ENCODE results near the gene COL21A1. TPM values are rescaled to one million over a fixed set of nuclear protein-coding genes. Genes with fewer than 3 reads are reported as not detected.

Gene COL21A1
- total RNA-seq, 4 donors from 2014 or later: 5.3 to 47.1 (median 15.6) TPM

DNA sequence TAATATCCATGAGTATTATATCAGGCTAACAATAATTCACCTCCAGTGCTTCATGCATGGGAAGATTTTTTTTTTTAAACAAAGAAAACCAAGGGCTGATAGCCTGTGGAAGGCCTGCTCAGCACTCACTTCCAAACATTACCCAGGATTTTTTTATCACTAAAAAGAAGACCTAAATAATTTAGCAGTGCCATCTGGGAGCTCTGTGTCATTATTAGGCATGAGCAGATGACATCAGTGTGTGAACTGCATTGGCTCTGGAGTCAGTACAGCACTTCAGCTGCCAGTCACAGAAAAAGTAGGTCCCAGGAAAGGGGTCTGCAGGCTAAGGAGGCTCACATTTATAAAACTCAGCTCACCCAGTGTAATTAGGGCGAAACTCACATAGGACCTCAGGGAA, 94.8 kb downstream of the COL21A1 start:
- H3K36me3 ChIP-seq: peaks cover 0 to 32% of the 10 kb centered on the region in 2 donors
- no peak for TF ChIP-seq EP300 (IDR thresholded peaks at IDR 0.05)
- no peak for TF ChIP-seq POLR2AphosphoS5 (IDR thresholded peaks at IDR 0.05)
- TF ChIP-seq, protein P1, sequence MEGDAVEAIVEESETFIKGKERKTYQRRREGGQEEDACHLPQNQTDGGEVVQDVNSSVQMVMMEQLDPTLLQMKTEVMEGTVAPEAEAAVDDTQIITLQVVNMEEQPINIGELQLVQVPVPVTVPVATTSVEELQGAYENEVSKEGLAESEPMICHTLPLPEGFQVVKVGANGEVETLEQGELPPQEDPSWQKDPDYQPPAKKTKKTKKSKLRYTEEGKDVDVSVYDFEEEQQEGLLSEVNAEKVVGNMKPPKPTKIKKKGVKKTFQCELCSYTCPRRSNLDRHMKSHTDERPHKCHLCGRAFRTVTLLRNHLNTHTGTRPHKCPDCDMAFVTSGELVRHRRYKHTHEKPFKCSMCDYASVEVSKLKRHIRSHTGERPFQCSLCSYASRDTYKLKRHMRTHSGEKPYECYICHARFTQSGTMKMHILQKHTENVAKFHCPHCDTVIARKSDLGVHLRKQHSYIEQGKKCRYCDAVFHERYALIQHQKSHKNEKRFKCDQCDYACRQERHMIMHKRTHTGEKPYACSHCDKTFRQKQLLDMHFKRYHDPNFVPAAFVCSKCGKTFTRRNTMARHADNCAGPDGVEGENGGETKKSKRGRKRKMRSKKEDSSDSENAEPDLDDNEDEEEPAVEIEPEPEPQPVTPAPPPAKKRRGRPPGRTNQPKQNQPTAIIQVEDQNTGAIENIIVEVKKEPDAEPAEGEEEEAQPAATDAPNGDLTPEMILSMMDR (IDR thresholded peaks at IDR 0.05): no peak
- no peak for TF ChIP-seq POLR2A (IDR thresholded peaks at IDR 0.05)
- 100% methylated on average over 1 of the region's 1 CpG for WGBS, 2 donors (ENCODE audit: low coverage in 1 of 2)
- H3K4me3 ChIP-seq: no peak overlapping the region
- peaks cover 0 to 19% (median 0%) of the 10 kb centered on the region in 3 donors for H3K9me3 ChIP-seq
- H3K27ac ChIP-seq: no peak overlapping the region
- no peaks in the 10 kb centered on the region for H3K27me3 ChIP-seq
- ATAC-seq: no peak
- no peaks in the 10 kb centered on the region for H3K4me1 ChIP-seq

DNA sequence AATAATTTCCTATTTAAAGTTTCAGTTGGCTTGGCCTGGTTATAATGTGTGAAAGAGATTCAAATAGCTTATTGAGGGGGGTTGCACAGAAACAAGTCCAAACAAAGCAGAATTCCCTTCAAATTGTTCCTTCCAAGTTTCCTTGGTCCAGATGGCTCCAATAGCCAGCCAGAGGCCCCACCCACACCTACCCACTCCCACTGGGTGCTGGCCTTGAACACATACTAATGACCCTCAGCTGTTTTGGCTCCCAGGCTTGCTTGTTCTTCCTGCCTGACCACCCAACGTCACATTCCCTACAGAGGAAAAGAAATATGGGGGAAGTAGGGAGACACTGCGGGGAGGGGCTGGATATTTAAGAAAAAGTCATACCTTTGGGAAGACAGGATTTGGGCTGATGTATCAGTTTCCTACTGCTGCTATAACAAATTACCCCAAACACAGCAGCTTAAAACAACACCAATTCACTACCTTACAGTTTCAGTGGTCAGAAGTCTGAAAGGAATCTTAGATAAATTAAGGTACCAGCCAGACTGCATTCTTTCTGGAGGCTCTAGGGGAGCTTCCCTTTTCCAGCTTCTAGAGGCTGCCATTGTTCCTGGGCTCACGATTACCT, 95.7 kb downstream of the COL21A1 start:
- no peak for ATAC-seq
- H3K27me3 ChIP-seq: no peaks in the 10 kb centered on the region
- 80 to 83% methylated on average over 1 of the region's 3 CpGs for WGBS, 2 donors (ENCODE audit: low coverage in 1 of 2)
- H3K4me1 ChIP-seq: peaks cover 0 to under 1% (median under 1%) of the 10 kb centered on the region in 3 donors
- H3K4me3 ChIP-seq: no peak overlapping the region
- TF ChIP-seq, protein P1 (IDR thresholded peaks at IDR 0.05): no peak
- TF ChIP-seq POLR2AphosphoS5 (IDR thresholded peaks at IDR 0.05): no peak
- no peak for TF ChIP-seq EP300 (IDR thresholded peaks at IDR 0.05)
- TF ChIP-seq POLR2A (IDR thresholded peaks at IDR 0.05): no peak
- peaks cover 0 to 31% of the 10 kb centered on the region in 2 donors for H3K36me3 ChIP-seq
- peaks cover 0 to 19% (median 0%) of the 10 kb centered on the region in 3 donors for H3K9me3 ChIP-seq
- H3K27ac ChIP-seq: no peak overlapping the region

DNA sequence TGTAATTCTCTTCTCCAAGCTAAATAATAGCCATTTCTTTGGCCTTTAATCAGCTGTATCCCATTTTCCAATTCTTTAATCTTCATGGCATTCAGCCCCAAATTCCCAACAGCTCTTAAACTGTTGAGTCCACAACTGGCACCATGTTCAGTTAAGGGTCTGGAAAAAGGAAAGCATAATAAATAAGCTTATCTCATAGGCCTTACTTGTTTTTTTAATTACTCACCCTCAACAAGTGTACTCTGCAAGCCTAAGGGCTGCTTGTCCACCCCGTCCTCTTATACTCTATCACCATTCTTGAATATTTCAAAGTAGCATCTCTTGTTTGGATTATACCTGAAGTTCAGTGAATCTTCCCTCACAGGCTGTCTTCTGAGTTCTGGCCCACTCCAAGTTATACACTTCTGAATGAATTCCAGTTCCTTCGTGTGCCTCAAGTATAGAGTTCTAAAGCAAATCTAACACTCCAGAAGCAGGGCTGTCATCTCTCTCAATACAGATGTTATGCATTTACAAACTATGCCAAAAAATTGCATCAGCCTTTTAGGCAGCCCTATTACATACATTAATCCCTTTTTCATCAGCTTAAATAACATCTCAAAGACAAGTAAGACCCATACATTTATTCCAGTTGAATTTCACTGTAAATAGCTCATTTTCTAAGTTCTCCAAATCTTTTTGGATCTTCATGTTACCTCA, 98.7 kb downstream of the COL21A1 start:
- Histone ChIP-seq H3K27ac (no peak overlapping the region), H3K27me3 (no peaks in the 10 kb centered on the region), H3K36me3 (peaks cover 0 to under 1% of the 10 kb centered on the region in 2 donors), H3K4me1 (peaks cover 0 to 17% (median 4%) of the 10 kb centered on the region in 3 donors), H3K9me3 (peaks cover 0 to 7% (median 0%) of the 10 kb centered on the region in 3 donors), H3K4me3 (no peak overlapping the region)
- 61 to 92% methylated on average over 2 of the region's 2 CpGs for WGBS, 2 donors (ENCODE audit: low coverage in 1 of 2)
- ATAC-seq: no peak
- no peak for TF ChIP-seq POLR2A (IDR thresholded peaks at IDR 0.05)
- TF ChIP-seq, protein P1 (IDR thresholded peaks at IDR 0.05): no peak
- no peak for TF ChIP-seq EP300 (IDR thresholded peaks at IDR 0.05)
- TF ChIP-seq POLR2AphosphoS5 (IDR thresholded peaks at IDR 0.05): no peak

DNA sequence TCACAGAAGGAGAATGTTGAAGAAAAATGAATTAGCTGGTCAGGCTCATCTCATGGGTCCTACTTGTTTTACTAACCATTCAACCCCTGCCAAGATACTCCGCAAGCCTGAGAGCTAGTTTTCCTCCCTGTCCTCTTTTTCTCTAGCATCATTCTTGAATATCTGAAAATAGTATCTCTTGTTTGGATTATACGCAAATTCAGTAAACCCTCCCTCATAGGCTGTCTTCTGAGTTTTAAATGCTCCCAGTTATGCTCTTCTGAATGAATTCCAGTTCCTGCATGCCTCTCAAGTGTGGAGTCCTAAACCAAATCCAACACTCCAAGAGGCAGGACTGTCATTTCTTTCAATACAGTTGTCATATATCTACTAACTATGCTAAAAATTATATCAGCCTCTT, 99.6 kb downstream of the COL21A1 start:
- H3K27ac ChIP-seq: no peak overlapping the region
- 37 to 50% methylated on average over 2 of the region's 2 CpGs for WGBS, 2 donors (ENCODE audit: low coverage in 1 of 2)

More for the DNA sequence above, 99.6 kb downstream of the COL21A1 start:
- no peak overlapping the region for H3K4me3 ChIP-seq
- H3K4me1 ChIP-seq: peaks cover 0 to 17% (median 4%) of the 10 kb centered on the region in 3 donors
- no peaks in the 10 kb centered on the region for H3K36me3 ChIP-seq
- peaks cover 0 to 7% (median 0%) of the 10 kb centered on the region in 3 donors for H3K9me3 ChIP-seq
- H3K27me3 ChIP-seq: no peaks in the 10 kb centered on the region
- TF ChIP-seq, protein P1 (IDR thresholded peaks at IDR 0.05): no peak
- TF ChIP-seq POLR2AphosphoS5 (IDR thresholded peaks at IDR 0.05) (no peak), EP300 (IDR thresholded peaks at IDR 0.05) (no peak), POLR2A (IDR thresholded peaks at IDR 0.05) (no peak)
- no peak for ATAC-seq

Measured in gastroesophageal sphincter (tissue), 4 donors.